ENCODE data around the gene SYT12. TPM values are rescaled to one million over a fixed set of nuclear protein-coding genes. Genes with fewer than 3 reads are reported as not detected.

SYT12 gene
- total and polyA plus RNA-seq, 2 donors (not counting 1 experiment from before 2014, with no cell fraction given), result not detected

DNA sequence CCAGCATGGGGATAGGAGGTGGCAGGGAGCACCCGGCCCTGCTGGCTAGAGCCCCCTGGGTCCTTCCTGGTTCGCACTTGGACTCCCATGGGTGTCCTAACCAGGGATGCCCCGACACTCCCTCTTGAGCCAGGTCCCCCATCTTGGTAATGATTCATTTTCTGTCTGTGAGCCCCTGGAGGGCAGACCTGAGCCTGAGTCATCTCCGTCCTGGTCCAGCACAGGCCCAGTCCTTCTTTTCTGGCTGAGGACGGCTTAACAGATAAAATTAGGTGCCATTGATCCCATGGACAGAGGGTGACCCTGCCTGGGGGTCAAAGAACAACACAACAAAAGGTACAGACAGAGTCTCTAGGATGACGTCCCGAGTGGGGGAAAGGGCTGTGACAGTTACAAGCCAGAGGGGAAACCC, 37.2 kb downstream of the SYT12 start:
- no peak overlapping the region for H2AFZ ChIP-seq (ENCODE audit: insufficient read depth, low read depth, low read length, poor library complexity, severe bottlenecking)
- no peak overlapping the region for H3K9ac ChIP-seq (ENCODE audit: low read length)
- Mint-ChIP-seq H3K4me3 (no peak overlapping the region), H3K9me3 (ENCODE audit: insufficient read depth) (no peaks in the 10 kb centered on the region), H3K27me3 (peaks cover 4% of the 10 kb centered on the region), H3K4me1 (peaks cover 13% of the 10 kb centered on the region), H3K27ac (no peak overlapping the region)
- 90% methylated on average over 7 of the region's 7 CpGs for WGBS (ENCODE audit: insufficient coverage)
- H3K36me3 ChIP-seq (replicated peaks in 1 of 2; ENCODE audit: control extremely low read depth in 1 of 2, control insufficient read depth in 1 of 2, extremely low read depth in 1 of 2, insufficient read depth in 2 of 2, low read length in 1 of 2), result no peaks in the 10 kb centered on the region
- DNase-seq, result no peak
- peaks cover 0 to 4% (median 0%) of the 10 kb centered on the region in 3 donors for H3K9me3 ChIP-seq (ENCODE audit: control extremely low read depth in 1 of 3, control insufficient read depth in 2 of 3, insufficient read depth in 1 of 3, low read length in 2 of 3)
- peaks cover 0 to 14% (median 6%) of the 10 kb centered on the region in 4 experiments for H3K27me3 ChIP-seq (replicated peaks in 1 of 4; ENCODE audit: control extremely low read depth in 1 of 4, control insufficient read depth in 3 of 4, insufficient read depth in 4 of 4, low read length in 3 of 4)
- no peak overlapping the region for H3K4me2 ChIP-seq (replicated peaks; ENCODE audit: low read depth, low read length, poor library complexity, severe bottlenecking)
- H3K79me2 ChIP-seq (ENCODE audit: control insufficient read depth, insufficient read depth, low read length), result no peaks in the 10 kb centered on the region
- H3K27ac ChIP-seq (ENCODE audit: low read length in 2 of 2), result no peak overlapping the region
- intact Hi-C loops (cut with micrococcal nuclease), result no loop called here
- TF ChIP-seq, protein P1, sequence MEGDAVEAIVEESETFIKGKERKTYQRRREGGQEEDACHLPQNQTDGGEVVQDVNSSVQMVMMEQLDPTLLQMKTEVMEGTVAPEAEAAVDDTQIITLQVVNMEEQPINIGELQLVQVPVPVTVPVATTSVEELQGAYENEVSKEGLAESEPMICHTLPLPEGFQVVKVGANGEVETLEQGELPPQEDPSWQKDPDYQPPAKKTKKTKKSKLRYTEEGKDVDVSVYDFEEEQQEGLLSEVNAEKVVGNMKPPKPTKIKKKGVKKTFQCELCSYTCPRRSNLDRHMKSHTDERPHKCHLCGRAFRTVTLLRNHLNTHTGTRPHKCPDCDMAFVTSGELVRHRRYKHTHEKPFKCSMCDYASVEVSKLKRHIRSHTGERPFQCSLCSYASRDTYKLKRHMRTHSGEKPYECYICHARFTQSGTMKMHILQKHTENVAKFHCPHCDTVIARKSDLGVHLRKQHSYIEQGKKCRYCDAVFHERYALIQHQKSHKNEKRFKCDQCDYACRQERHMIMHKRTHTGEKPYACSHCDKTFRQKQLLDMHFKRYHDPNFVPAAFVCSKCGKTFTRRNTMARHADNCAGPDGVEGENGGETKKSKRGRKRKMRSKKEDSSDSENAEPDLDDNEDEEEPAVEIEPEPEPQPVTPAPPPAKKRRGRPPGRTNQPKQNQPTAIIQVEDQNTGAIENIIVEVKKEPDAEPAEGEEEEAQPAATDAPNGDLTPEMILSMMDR (IDR thresholded peaks at IDR 0.05), result no peak
- TF ChIP-seq EZH2 (IDR thresholded peaks at IDR 0.05; ENCODE audit: borderline replicate concordance, insufficient read depth, low read depth, low read length, poor library complexity, severe bottlenecking), result no peak
- CTCF ChIA-PET, result no interaction called here
- no peak overlapping the region for H3K4me3 ChIP-seq (ENCODE audit: control extremely low read depth in 1 of 5, extremely low read depth in 1 of 5, insufficient read depth in 1 of 5, low read depth in 2 of 5, low read length in 4 of 5)
- no peaks in the 10 kb centered on the region for H4K20me1 ChIP-seq (ENCODE audit: control insufficient read depth, insufficient read depth, low read length, poor library complexity, severe bottlenecking)
- peaks cover 9% of the 10 kb centered on the region in 2 donors for H3K4me1 ChIP-seq (ENCODE audit: control insufficient read depth in 2 of 2, insufficient read depth in 2 of 2, low read length in 2 of 2)
- POLR2A ChIA-PET, result no interaction called here
- ATAC-seq (ENCODE audit: low read depth), result no peak

DNA sequence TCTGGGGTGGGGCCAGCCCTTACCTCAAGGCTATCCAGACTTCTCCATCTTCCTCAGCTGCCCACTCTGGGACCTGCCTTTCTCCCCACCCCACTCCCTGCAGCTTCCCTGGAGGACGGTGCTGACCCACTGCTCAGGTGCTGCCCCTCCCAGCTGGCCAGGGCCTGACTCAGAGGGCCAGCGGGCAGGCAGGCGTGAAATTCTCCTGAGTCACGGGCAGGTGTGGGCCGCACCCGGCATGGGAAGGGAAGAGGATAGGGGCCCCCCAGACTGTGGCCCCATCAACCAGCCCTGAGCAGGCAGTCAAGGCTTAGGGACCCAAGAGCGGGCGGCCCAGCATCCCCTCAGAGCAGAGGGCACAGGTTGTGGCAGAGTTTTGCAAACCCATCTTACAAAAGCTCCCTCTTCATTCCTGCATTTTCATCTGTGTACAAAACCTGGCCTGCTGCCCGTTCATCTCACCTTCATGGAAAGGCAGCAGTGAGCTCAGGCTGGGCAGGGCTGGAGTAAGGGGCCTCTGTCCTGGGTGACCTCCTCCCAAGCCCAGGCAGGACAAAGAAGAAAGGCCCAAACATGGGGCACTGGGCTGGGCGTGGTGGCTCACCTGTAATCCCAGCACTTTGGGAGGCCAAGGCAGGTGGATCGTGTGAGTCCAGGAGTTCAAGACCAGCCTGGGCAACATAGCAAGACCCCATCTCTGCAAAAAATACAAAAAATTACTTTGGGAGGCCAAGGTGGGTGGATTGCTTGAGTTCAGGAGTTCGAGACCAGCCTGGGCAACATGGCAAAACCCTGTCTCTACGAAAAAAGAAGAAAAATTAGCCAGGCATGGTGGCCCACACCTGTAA, 39.8 kb downstream of the SYT12 start:
- no peak overlapping the region for H3K9ac ChIP-seq (ENCODE audit: low read length)
- no peaks in the 10 kb centered on the region for H3K9me3 Mint-ChIP-seq (ENCODE audit: insufficient read depth)
- no peaks in the 10 kb centered on the region for H3K9me3 ChIP-seq (ENCODE audit: control extremely low read depth in 1 of 3, control insufficient read depth in 2 of 3, insufficient read depth in 1 of 3, low read length in 2 of 3)
- no peaks in the 10 kb centered on the region for H4K20me1 ChIP-seq (ENCODE audit: control insufficient read depth, insufficient read depth, low read length, poor library complexity, severe bottlenecking)
- intact Hi-C loops (cut with micrococcal nuclease), result no loop called here
- no peaks in the 10 kb centered on the region for H3K4me1 ChIP-seq (ENCODE audit: control insufficient read depth in 2 of 2, insufficient read depth in 2 of 2, low read length in 2 of 2)
- no peak overlapping the region for H2AFZ ChIP-seq (ENCODE audit: insufficient read depth, low read depth, low read length, poor library complexity, severe bottlenecking)
- 97% methylated on average over 11 of the region's 13 CpGs for WGBS (ENCODE audit: insufficient coverage)
- no peaks in the 10 kb centered on the region for H3K36me3 ChIP-seq (replicated peaks in 1 of 2; ENCODE audit: control extremely low read depth in 1 of 2, control insufficient read depth in 1 of 2, extremely low read depth in 1 of 2, insufficient read depth in 2 of 2, low read length in 1 of 2)
- H3K27me3 Mint-ChIP-seq, result no peaks in the 10 kb centered on the region
- no peak overlapping the region for H3K4me3 ChIP-seq (ENCODE audit: control extremely low read depth in 1 of 5, extremely low read depth in 1 of 5, insufficient read depth in 1 of 5, low read depth in 2 of 5, low read length in 4 of 5)
- no peak for TF ChIP-seq EZH2 (IDR thresholded peaks at IDR 0.05; ENCODE audit: borderline replicate concordance, insufficient read depth, low read depth, low read length, poor library complexity, severe bottlenecking)
- TF ChIP-seq, protein P1 (IDR thresholded peaks at IDR 0.05), result no peak
- DNase-seq (no peak), ATAC-seq (ENCODE audit: low read depth) (no peak)
- H3K27me3 ChIP-seq (replicated peaks in 1 of 4; ENCODE audit: control extremely low read depth in 1 of 4, control insufficient read depth in 3 of 4, insufficient read depth in 4 of 4, low read length in 3 of 4), result no peaks in the 10 kb centered on the region
- no peaks in the 10 kb centered on the region for H3K4me1 Mint-ChIP-seq
- H3K27ac ChIP-seq (ENCODE audit: low read length in 2 of 2), result no peak overlapping the region
- no peaks in the 10 kb centered on the region for H3K79me2 ChIP-seq (ENCODE audit: control insufficient read depth, insufficient read depth, low read length)
- no peak overlapping the region for H3K4me2 ChIP-seq (replicated peaks; ENCODE audit: low read depth, low read length, poor library complexity, severe bottlenecking)
- no peak overlapping the region for H3K4me3 Mint-ChIP-seq
- ChIA-PET CTCF (no interaction called here), POLR2A (no interaction called here)
- no peak overlapping the region for H3K27ac Mint-ChIP-seq

Measured in B cell (primary cell).